GM19025 (cell line): ENCODE results near the gene ZC3H15.
"Not testable (repeated sequence)": the region's sequence is repeated elsewhere in the genome, so short reads cannot be mapped to it uniquely, and the experiment has no call there.

Source experiments
- ATAC-seq: cut with Tn5 transposase; IDR thresholded peaks from one replicate; pipeline ENCODE4 v1.9.1; 2021; ENCODE audit warnings: mild to moderate bottlenecking, low read depth, moderate library complexity; ENCODE audit not compliant: unreplicated experiment

ZC3H15 gene

DNA sequence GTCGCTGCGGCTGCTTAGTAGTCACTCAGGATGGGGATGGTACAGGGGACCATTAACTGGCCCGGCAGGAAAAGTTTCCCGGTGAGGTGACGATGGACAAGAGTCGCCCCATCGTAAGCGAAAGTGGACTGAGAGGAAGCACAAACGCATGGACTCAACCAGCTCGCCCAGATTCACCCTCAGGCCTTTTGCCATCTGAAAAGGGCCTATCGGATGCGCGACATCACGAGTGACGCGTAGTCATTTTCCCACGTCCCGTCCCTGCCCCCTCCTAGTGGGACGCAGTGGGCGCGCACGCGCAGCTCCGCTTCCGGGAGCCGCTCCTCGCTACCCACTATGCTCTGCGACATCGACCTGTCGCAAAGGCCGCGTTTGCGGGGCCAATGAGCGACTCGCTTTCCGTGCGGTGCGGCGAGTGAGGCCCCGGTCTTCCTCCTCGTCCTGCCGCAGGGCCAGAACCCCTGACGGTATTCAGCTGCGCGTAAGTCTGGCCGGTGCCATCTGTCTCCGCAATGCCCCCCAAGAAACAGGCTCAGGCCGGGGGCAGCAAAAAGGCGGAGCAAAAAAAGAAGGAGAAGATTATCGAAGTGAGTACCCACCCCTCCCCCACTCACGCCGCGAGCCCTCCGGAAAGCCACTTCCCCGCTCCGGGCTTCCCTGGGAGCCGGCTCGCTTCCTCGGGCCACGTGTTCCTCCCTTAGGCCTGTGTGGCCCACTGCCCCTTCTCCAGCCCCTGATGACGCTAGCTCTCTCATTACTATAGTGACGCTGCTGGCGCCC lies at the start of gene ZC3H15:
Gene ZC3H15, plus strand, starts transcription at position 390 of the 780 bp plus-strand sequence. Its CDS starts 123 bp downstream, at position 513.
- peak; percentile 79 for ATAC-seq

- no peak for ATAC-seq
Observed at GRCh38 chr2:186437719-186438118, 48.3 kb upstream of the ZC3H15 start.

DNA sequence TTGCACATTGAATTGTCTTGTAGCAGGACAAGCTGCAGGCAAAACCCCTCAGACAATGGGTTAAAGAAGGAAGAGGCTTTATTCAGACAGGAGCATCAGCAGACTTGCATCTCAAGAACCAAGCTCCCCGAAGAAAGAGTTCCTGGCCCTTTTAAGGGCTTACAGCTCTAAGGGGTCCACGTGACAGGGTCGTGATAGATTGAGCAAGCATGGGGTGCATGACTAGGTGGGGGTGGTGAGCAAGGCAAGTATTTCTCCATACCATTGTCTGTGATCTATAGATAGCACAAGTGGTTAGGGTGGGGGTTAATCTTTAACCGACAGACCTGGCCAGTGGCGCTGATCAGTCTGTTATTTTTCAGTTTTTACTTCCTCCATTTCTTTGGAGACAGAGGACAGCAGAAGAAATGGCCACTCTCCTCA lies 46.4 kb upstream of the ZC3H15 start:
- not testable (repeated sequence) for ATAC-seq

DNA sequence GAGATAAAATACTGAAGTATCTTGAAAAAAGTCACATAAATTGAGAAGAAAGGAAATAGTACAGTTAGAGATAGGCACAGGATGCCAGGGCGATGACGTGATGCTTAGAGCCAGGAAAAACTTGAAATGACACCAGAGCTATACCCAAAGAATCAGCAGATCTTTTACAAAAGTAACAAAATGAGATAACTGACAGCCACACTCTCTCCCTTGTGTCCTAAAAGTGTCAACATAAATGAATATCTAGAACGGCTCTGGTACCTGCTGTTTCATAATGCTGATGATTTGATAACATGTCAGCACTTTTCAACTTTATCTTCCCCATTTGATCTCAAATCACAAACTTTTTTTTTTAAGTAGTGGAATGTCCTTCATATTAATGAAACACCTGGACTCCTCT lies 45.6 kb upstream of the ZC3H15 start:
- no peak for ATAC-seq

DNA sequence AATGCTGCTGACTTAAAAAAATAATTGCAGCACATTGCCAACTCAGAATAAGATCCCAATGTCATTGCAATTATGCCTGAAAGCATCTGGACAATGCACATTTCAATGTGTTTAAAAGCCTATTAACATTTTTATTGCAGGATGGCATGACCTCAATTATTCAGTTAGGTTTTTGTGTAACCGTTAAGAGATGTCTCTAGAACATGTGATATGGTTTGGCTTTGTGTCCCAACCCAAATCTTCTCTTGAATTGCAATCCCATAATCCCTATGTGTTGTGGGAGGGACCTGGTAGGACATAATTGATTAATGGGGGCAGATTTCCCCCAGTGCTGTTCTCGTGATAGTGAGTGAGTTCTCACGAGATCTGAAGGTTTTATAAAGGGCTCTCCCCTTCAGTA lies 43.2 kb upstream of the ZC3H15 start:
- ATAC-seq = no peak

DNA sequence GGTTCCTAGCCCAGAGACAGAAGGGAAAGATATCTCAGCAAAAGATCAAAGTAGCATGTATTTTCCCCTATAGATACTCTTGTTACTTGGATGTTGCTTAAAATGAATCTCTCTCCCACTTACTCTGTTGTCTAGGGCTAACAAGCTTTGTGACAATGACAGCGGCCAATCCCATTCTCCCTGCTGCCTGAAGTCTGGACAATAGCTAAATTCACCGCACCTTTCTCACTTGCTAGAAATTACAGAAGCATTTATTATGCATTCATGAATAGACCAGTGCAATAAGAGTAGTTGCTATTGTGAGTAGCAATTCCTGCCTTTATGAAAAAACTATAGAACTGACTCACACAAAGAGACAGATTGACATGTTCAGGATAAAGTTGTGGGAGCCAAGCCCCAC lies 42.2 kb upstream of the ZC3H15 start:
- ATAC-seq = no peak

GRCh38 chr2:186445506-186445905 lies 40.6 kb upstream of the ZC3H15 start:
- no peak for ATAC-seq

- no peak for ATAC-seq
Observed at GRCh38 chr2:186455613-186456012, 30.4 kb upstream of the ZC3H15 start.

- ATAC-seq = no peak
Observed at GRCh38 chr2:186456941-186457340, 29.1 kb upstream of the ZC3H15 start.

- no peak for ATAC-seq
Observed at GRCh38 chr2:186457908-186458307, 28.2 kb upstream of the ZC3H15 start.

- no peak for ATAC-seq
Observed at GRCh38 chr2:186459009-186459408, 27.1 kb upstream of the ZC3H15 start.

GRCh38 chr2:186460465-186460864 lies 25.6 kb upstream of the ZC3H15 start:
- no peak for ATAC-seq

DNA sequence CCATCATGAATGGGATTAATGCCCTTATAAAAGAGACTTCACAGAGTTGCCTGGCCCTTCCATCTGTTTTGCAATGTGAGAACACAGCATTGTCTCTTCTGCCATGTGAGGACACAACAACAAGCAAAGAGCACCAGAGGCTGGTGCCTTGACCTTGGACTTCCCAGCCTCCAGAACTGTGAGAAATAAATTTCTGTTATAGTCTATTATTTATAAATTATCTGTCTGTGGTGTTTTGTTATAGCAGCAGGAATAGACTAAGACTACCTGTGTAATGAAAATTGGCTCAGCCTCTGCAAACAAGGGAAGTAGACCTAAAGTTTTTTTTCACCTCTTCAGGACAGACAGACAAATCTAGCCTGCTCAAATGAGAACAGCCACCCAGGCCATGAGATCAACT lies 19.3 kb upstream of the ZC3H15 start:
- no peak for ATAC-seq

DNA sequence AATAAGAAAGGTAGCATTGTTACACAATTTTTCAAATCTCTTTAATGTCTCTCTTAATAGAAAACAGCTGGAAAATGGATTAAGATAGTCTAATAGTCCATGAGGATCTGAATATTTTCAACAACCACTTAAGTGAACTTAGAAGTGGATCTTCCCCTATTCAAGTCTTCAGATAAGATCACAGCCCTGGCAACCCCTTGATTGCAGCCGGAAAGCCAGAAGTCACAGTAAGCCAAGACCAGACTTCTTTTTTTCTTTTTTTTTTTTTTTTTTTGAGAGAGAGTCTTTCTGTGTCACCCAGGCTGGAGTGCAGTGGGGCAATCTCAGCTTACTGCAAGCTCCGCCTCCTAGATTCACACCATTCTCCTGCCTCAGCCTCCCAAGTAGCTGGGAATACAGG lies 18.6 kb upstream of the ZC3H15 start:
- no peak for ATAC-seq

DNA sequence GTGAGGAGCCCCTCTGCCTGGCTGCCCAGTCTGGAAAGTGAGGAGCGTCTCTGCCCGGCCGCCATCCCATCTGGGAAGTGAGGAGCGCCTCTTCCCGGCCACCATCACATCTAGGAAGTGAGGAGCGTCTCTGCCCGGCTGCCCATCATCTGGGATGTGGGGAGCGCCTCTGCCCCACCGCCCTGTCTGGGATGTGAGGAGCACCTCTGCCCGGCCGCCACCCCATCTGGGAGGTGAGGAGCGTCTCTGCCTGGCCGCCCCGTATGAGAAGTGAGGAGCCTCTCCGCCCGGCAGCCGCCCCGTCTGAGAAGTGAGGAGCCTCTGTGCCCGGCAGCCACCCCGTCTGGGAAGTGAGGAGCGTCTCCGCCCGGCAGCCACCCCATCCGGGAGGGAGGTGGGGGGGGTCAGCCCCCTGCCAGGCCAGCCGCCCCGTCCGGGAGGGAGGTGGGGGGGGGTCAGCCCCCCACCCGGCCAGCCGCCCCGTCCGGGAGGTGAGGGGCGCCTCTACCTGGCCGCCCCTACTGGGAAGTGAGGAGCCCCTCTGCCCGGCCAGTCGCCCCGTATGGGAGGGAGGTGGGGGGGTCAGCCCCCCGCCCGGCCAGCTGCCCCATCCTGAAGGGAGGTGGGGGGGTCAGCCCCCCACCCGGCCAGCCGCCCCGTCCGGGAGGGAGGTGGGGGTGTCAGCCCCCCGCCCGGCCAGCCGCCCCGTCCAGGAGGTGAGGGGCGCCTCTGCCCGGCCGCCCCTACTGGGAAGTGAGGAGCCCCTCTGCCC lies 13.2 kb upstream of the ZC3H15 start:
- not testable (repeated sequence) for ATAC-seq

DNA sequence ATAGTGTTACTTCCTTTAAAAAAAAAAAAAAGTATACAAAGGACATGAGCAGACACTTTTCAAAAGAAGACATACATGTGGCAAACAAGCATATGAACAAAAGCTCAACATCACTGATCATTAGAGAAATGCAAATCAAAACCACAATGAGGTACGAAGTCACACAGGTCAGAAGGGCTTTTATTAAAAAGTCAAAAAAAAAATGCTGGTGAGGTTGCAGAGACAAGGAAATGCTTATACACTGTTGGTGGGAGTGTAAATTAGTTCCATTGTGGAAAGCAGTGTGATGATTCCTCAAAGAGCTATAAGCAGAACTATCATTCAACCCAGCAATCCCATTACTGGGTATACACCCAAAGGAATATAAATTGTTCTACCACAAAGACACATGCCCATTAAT lies 11.8 kb upstream of the ZC3H15 start:
- peak; percentile 53 for ATAC-seq

DNA sequence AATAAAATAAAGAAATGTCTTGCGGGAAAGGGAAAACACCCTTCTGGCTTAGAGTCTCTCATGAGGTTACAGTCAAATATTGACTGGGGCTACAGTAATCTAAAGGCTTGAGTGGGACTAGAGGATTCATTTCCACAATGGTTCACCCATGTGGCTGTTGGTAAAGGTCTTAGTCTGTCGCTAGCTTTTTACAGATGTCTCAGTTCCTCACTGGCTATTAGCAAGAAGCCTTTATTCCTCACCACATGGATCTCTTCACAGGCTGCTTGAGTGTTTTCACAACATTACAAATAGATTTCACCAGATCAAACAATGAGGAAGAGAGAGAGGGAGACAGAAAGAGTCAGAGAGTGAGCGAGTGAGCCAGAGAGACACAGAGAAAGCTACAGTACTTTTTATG lies 8.3 kb upstream of the ZC3H15 start:
- ATAC-seq = no peak

- no peak for ATAC-seq
Observed at GRCh38 chr2:186480991-186481390, 5.1 kb upstream of the ZC3H15 start.

GRCh38 chr2:186484062-186484735 lies 1.9 kb upstream of the ZC3H15 start:
- no peak for ATAC-seq

- ATAC-seq = no peak
Observed at GRCh38 chr2:186485576-186485870, 537 bp upstream of the ZC3H15 start.
